GM12873 (cell line): ENCODE data around the gene AMZ2.

ENCODE experiments used
- CTCF ChIP-seq: IDR thresholded peaks from 2 replicates; pipeline ENCODE4 v1.5.1; 2012; ENCODE audit warnings: low read depth, mild to moderate bottlenecking, moderate library complexity, low read length, control low read depth; ENCODE audit not compliant: insufficient read depth; ENCODE audit errors: missing control alignments

Gene AMZ2

DNA sequence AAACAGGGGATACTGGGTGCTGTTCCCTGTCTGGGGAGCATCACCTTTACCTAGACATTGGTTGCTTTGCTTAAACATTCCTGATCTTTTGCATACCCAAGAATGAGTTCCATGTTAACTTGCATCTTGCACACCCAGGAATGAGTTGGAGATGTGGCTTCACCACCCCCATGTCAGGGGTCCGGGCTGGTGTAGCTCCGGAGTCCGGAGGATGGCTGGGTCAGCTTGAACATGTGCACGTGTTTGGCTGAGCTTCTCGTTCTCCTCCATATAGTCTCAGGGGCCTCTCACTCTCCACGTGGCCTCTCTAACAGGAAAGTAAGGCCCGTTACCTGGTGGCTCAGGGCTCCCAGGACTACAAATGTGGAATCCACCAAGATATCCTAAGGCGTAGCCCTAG is 18.2 kb upstream of the AMZ2 start:
- no peak for TF ChIP-seq CTCF

GRCh38 chr17:68231541-68231940 is 16.3 kb upstream of the AMZ2 start:
- no peak for TF ChIP-seq CTCF

- no peak for TF ChIP-seq CTCF
Observed at GRCh38 chr17:68238164-68238870, 9.5 kb upstream of the AMZ2 start.

GRCh38 chr17:68238871-68239253 is 9.0 kb upstream of the AMZ2 start:
- TF ChIP-seq CTCF: no peak

- TF ChIP-seq CTCF: no peak
Observed at GRCh38 chr17:68239632-68240366, 8.0 kb upstream of the AMZ2 start.

DNA sequence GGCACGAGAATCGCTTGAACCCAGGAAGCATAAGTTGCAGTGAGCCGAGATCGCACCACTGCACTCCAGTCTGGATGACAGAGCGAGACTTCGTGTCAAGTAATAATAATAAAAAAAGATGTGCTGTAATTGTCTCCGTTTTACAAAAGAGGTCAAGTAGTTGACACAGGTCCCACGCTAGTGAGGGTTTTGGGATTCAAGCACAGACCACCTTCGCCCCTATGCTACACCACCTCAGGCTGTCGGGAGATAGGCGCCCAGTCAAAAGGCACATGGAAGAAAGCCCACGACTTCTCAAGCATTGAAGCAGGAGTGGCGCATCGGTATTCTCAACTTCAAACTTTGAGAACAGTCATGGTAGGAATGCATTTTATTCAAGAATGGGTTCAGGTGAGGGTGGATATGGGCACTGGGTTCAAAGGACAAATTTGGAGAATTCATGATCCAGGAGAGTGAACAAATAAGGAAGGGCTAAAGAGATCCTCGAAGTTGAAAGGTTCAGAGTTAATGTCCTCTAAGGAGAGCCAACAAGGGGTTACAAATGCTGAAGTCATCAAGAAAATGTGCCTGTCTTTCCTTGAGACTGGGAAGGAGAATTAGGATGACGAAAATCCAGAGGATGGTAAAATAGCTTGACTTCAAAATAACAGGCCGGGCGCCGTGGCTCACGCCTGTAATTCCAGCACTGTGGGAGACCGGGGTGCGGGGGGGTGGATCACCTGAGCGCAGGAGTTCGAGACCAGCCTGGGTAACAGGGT is 1.4 kb upstream of the AMZ2 start:
- no peak for TF ChIP-seq CTCF

- TF ChIP-seq CTCF: no peak
Observed at GRCh38 chr17:68248199-68248825, 469 bp downstream of the AMZ2 start.
